ENCODE data around the gene ARFGAP3. TPM values are rescaled to one million over a fixed set of nuclear protein-coding genes. Genes with fewer than 3 reads are reported as not detected.

ARFGAP3 gene
- total and polyA plus RNA-seq, 4 donors = 37.0 to 41.0 (median 38.2) TPM

DNA sequence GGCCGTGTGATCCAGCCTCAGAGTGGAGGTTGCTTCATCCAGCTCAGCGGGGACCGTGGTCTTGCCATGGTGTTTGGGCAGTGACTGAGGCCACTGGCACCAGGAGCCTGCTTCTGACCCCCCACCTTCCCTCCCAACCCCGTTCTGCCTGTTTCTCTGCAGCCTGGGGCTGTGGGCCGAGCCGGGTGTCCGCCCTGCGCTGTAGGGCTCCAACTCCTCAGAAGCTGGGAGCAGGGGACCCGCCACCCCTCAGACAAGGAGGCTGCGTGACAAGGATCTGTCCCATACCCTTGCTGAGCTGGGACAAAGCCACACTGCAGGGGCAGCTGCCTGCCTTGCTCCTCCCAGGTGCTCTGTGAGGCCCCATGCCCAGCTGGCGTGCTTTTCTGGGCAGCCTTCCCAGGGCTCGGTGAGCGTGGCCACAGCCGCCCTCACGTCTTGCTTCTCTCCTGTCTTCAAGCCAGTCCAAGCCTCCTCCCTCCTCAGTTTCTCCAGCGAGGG, 11.7 kb upstream of the ARFGAP3 start:
- DNase-seq (ENCODE audit: low read depth in 4 of 6, low spot score in 6 of 6) = peak in 2 of 6 donors; percentile 37 to 71
- WGBS (ENCODE audit: insufficient coverage) = 48% methylated on average over 12 of the region's 16 CpGs
- Histone ChIP-seq H3K27ac (ENCODE audit: low read depth, low read length) (no peak overlapping the region), H3K4me3 (ENCODE audit: low read depth, low read length) (no peak overlapping the region), H3K36me3 (ENCODE audit: control insufficient read depth, insufficient read depth, low read length) (peaks cover 43% of the 10 kb centered on the region), H3K4me1 (ENCODE audit: control insufficient read depth, insufficient read depth, low read length) (peaks cover 19% of the 10 kb centered on the region), H3K9me3 (ENCODE audit: control insufficient read depth, insufficient read depth, low read length) (no peaks in the 10 kb centered on the region), H3K27me3 (ENCODE audit: control insufficient read depth, insufficient read depth, low read length) (no peaks in the 10 kb centered on the region)

DNA sequence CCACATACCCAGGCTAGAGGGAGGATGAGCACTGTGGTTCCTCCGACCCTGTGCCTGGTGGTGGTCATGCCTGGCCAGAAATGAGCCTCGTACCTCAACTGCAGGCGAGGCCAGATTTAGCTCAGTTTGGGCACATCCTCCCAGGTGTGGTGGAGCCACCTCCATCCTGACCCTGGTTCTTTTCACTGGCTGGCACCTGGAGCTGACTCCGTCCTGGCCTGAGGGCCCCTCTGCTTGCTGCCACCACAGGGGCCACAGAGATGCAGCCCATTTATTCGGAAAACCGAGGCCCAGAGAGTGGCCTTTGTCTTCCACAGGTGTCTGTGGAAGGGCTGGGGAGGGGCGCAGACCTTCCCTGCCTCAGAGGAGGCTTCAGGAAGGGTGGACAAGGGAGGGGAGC, 9.0 kb upstream of the ARFGAP3 start:
- Histone ChIP-seq H3K27me3 (ENCODE audit: control insufficient read depth, insufficient read depth, low read length) (no peaks in the 10 kb centered on the region), H3K4me1 (ENCODE audit: control insufficient read depth, insufficient read depth, low read length) (peaks cover 27% of the 10 kb centered on the region), H3K27ac (ENCODE audit: low read depth, low read length) (no peak overlapping the region), H3K36me3 (ENCODE audit: control insufficient read depth, insufficient read depth, low read length) (peaks cover 19% of the 10 kb centered on the region), H3K4me3 (ENCODE audit: low read depth, low read length) (no peak overlapping the region), H3K9me3 (ENCODE audit: control insufficient read depth, insufficient read depth, low read length) (no peaks in the 10 kb centered on the region)
- DNase-seq (ENCODE audit: low read depth in 4 of 6, low spot score in 6 of 6) = no peak
- WGBS (ENCODE audit: insufficient coverage) = 91% methylated on average over 7 of the region's 7 CpGs

DNA sequence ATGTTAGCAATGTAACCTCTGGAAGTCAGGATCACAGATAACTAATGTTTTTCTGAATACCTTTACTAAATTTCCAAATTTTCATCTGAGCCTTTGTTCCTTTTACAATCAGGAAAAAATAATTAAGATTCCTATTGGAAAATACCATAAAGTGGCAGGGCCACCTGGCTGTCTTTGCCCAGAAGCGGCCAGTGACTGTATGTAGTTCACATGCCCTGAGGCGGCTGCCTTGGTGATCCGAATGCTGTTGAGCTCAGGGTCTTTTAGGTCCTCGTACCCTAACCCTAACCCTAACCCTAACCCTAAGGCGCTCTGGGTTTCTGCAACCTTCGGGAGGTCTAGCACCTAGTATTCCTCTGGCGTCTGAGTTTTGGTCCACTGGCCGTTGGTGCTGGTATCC, 8.5 kb upstream of the ARFGAP3 start:
- H3K4me1 ChIP-seq (ENCODE audit: control insufficient read depth, insufficient read depth, low read length) = peaks cover 31% of the 10 kb centered on the region
- 97% methylated on average over 8 of the region's 8 CpGs for WGBS (ENCODE audit: insufficient coverage)
- DNase-seq (ENCODE audit: low read depth in 4 of 6, low spot score in 6 of 6) = no peak
- no peak overlapping the region for H3K4me3 ChIP-seq (ENCODE audit: low read depth, low read length)
- H3K9me3 ChIP-seq (ENCODE audit: control insufficient read depth, insufficient read depth, low read length) = no peaks in the 10 kb centered on the region
- peaks cover 16% of the 10 kb centered on the region for H3K36me3 ChIP-seq (ENCODE audit: control insufficient read depth, insufficient read depth, low read length)
- H3K27ac ChIP-seq (ENCODE audit: low read depth, low read length) = no peak overlapping the region
- H3K27me3 ChIP-seq (ENCODE audit: control insufficient read depth, insufficient read depth, low read length) = no peaks in the 10 kb centered on the region

DNA sequence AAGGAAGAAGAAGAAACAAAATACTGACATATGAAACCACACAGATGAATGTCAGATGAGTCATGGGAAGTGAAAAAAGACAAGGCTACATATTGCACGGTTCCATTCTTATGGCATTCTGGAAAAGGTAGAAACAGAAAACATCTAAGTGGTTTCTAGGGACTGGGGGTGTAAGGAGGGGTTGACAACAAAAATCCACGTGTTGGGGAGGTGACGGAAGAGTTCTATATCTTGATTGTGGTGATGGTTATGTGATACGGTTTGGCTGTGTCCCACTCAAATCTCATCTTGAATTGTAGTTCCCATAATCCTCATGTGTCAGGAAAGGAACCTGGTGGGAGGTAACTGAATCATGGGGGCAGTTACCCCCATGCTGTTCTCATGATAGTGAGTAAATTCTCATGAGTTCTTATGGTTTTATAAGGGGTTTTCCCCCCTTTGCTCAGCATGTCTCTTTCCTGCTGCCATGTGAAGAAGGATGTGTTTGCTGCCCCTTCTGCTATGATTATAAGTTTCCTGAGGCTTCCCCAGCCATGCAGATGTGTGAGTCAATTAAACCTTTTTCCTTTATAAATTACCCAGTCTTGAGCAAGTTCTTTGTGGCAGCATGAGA, 6.4 kb upstream of the ARFGAP3 start:
- H3K9me3 ChIP-seq (ENCODE audit: control insufficient read depth, insufficient read depth, low read length) = no peaks in the 10 kb centered on the region
- WGBS (ENCODE audit: insufficient coverage) = no CpG with 5 or more reads among the region's 4 CpGs
- no peaks in the 10 kb centered on the region for H3K27me3 ChIP-seq (ENCODE audit: control insufficient read depth, insufficient read depth, low read length)
- H3K4me3 ChIP-seq (ENCODE audit: low read depth, low read length) = no peak overlapping the region
- H3K4me1 ChIP-seq (ENCODE audit: control insufficient read depth, insufficient read depth, low read length) = peaks cover 24% of the 10 kb centered on the region
- DNase-seq (ENCODE audit: low read depth in 4 of 6, low spot score in 6 of 6) = no peak
- no peak overlapping the region for H3K27ac ChIP-seq (ENCODE audit: low read depth, low read length)
- H3K36me3 ChIP-seq (ENCODE audit: control insufficient read depth, insufficient read depth, low read length) = peaks cover 2% of the 10 kb centered on the region

DNA sequence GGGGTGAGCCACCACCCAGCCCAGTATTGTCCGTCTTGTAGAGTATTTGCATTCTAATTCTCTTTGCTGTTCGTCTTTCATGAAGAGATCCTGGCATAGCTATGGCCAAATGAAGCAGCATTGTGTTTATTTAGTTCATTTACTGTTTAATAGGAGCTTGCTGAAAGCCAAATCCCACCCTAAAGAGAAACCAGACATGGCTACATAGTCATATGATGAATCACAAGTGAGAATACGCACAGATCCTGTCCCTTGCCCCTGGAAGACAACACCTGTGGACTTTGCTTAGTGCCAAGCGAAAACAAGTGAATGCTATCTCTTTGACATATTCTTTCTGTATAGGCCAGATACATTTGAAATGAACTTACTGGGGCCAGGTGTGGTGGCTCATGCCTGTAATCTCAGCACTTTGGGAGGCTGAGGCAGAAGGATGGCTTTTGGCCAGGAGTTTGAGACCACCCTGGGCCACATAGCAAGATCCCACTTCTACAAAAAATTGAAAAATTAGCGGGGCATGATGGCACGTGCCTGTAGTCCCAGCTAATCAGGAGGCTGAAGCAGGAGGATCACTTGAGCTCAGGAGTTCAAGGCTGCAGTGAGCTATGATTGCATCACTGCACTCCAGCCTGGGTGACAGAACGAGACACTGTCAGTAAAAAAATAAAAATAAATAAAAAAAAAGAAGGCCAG, 5.1 kb upstream of the ARFGAP3 start:
- H3K4me1 ChIP-seq (ENCODE audit: control insufficient read depth, insufficient read depth, low read length) = peaks cover 28% of the 10 kb centered on the region
- H3K9me3 ChIP-seq (ENCODE audit: control insufficient read depth, insufficient read depth, low read length) = no peaks in the 10 kb centered on the region
- no peak overlapping the region for H3K27ac ChIP-seq (ENCODE audit: low read depth, low read length)
- 95% methylated on average over 4 of the region's 7 CpGs for WGBS (ENCODE audit: insufficient coverage)
- no peak overlapping the region for H3K4me3 ChIP-seq (ENCODE audit: low read depth, low read length)
- peaks cover 2% of the 10 kb centered on the region for H3K36me3 ChIP-seq (ENCODE audit: control insufficient read depth, insufficient read depth, low read length)
- no peak for DNase-seq (ENCODE audit: low read depth in 4 of 6, low spot score in 6 of 6)
- no peaks in the 10 kb centered on the region for H3K27me3 ChIP-seq (ENCODE audit: control insufficient read depth, insufficient read depth, low read length)

DNA sequence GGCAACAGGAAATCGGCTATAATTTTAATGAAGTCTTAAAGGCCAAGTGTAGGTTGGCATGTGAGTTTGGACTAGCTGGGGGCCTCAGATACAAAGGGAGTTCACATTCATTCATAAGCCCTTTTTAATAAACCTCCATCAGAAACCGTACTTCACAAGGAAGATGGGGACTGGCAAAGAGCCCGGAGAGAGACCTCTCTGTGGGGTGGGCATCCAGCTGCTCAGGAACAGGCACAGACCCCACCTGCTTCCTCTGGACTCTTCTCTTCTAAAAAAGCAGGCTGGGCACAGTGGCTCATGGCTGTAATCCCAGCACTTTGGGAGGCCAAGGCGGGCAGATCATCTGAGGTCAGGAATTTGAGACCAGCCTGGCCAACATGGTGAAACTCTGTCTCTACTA, 3.9 kb upstream of the ARFGAP3 start:
- no CpG with 5 or more reads among the region's 4 CpGs for WGBS (ENCODE audit: insufficient coverage)
- Histone ChIP-seq H3K27ac (ENCODE audit: low read depth, low read length) (no peak overlapping the region), H3K9me3 (ENCODE audit: control insufficient read depth, insufficient read depth, low read length) (no peaks in the 10 kb centered on the region), H3K4me3 (ENCODE audit: low read depth, low read length) (no peak overlapping the region), H3K27me3 (ENCODE audit: control insufficient read depth, insufficient read depth, low read length) (no peaks in the 10 kb centered on the region), H3K4me1 (ENCODE audit: control insufficient read depth, insufficient read depth, low read length) (peaks cover 33% of the 10 kb centered on the region), H3K36me3 (ENCODE audit: control insufficient read depth, insufficient read depth, low read length) (no peaks in the 10 kb centered on the region)
- peak in 2 of 6 donors; percentile 42 to 69 for DNase-seq (ENCODE audit: low read depth in 4 of 6, low spot score in 6 of 6)

DNA sequence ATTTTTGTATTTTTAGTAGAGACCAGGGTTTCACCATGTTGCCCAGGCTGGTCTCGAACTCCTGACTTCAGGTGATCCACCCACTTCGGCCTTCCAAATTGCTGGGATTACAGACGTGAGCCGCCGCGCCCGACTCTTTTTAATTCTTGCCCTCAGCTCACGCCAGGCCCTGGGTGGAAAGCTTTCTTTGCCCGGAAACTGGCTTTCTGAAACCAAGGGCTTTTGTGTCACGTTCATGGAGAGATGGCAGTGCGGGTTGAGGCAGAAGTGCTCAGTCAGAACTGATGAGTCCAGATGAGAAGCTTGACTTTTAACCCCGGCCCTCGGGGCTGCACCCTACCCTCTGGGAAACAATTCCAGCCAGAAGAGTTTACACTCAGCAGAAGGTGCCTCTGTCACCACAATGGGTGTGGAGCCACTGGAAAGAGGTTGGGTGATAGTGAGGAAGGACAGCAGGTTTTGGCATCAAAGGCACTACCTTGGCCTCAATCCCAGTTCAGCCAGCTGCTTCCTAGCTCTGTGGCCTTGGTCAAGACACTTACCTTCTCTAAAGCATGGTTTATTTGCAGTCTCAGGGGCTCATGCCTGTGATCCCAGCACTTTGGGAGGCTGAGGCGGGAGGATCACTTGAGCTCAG, 890 bp upstream of the ARFGAP3 start:
- Histone ChIP-seq H3K4me1 (ENCODE audit: control insufficient read depth, insufficient read depth, low read length) (peaks cover 42% of the 10 kb centered on the region), H3K4me3 (ENCODE audit: low read depth, low read length) (no peak overlapping the region), H3K27ac (ENCODE audit: low read depth, low read length) (no peak overlapping the region), H3K27me3 (ENCODE audit: control insufficient read depth, insufficient read depth, low read length) (no peaks in the 10 kb centered on the region), H3K9me3 (ENCODE audit: control insufficient read depth, insufficient read depth, low read length) (no peaks in the 10 kb centered on the region), H3K36me3 (ENCODE audit: control insufficient read depth, insufficient read depth, low read length) (no peaks in the 10 kb centered on the region)
- 95% methylated on average over 13 of the region's 14 CpGs for WGBS (ENCODE audit: insufficient coverage)
- no peak for DNase-seq (ENCODE audit: low read depth in 4 of 6, low spot score in 6 of 6)

DNA sequence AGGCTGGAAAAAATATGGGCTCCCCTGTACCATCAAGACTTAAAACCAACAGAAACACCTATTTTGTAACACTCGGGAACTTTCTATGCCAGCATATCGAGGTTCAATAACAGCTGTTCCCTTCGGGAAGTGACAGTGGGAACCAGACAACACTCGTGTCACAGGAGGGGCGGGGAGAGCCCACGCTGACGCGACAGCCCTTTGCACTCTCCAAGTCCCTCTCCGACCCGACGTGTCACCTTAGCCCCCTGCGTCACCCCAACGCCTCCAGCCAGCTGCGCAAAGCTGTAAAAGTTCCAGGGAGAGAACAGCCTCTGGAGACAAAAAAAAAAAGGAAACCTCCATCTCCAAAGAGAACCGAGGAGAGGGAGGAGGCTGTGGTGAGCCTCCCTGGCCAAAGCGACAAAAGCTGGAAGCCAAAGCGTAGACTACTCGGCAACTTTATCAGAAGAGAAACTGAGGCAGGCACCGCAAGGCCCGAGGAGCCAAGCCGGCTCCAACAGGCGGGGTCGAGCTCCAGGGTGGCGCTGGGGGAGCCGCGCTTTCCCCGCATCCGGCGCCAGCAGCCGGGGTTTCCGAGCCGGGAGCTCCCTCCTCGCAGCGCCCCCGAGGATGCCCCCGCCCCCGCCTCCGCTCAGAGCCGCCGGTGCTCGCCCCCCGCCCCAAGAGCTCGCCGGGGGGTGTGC, 751 bp downstream of the ARFGAP3 start:
- Histone ChIP-seq H3K27ac (ENCODE audit: low read depth, low read length) (peak overlapping the region; percentile 84), H3K4me1 (ENCODE audit: control insufficient read depth, insufficient read depth, low read length) (peaks cover 36% of the 10 kb centered on the region), H3K36me3 (ENCODE audit: control insufficient read depth, insufficient read depth, low read length) (peaks cover 4% of the 10 kb centered on the region), H3K4me3 (ENCODE audit: low read depth, low read length) (peak overlapping the region; percentile 74), H3K9me3 (ENCODE audit: control insufficient read depth, insufficient read depth, low read length) (no peaks in the 10 kb centered on the region), H3K27me3 (ENCODE audit: control insufficient read depth, insufficient read depth, low read length) (no peaks in the 10 kb centered on the region)
- WGBS (ENCODE audit: insufficient coverage) = under 1% methylated on average over 41 of the region's 44 CpGs
- peak in 3 of 6 donors; percentile 13 to 56 (median 46) for DNase-seq (ENCODE audit: low read depth in 4 of 6, low spot score in 6 of 6)

DNA sequence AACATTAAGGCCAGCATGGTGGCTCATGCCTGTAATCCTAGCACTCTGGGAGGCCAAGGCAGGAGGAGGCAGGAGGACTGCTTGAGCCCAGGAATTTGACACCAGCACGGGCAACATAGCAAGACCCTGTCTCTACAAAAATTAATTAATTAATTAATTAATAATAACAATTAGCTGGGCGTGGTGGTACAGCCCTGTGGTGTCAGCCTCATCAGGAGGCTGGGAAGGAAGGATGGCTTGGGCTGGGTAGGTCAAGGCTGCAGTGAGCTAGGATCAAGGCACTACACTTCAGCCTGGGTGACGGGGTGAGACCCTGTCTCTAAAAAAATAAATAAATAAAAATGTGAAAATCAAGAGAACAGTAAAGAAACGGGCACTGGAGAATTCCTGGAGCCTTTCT, 1.4 kb downstream of the ARFGAP3 start:
- no peaks in the 10 kb centered on the region for H3K27me3 ChIP-seq (ENCODE audit: control insufficient read depth, insufficient read depth, low read length)
- H3K36me3 ChIP-seq (ENCODE audit: control insufficient read depth, insufficient read depth, low read length) = peaks cover 4% of the 10 kb centered on the region
- no peak for DNase-seq (ENCODE audit: low read depth in 4 of 6, low spot score in 6 of 6)
- no peaks in the 10 kb centered on the region for H3K9me3 ChIP-seq (ENCODE audit: control insufficient read depth, insufficient read depth, low read length)
- peak overlapping the region; percentile 74 for H3K4me3 ChIP-seq (ENCODE audit: low read depth, low read length)
- peak overlapping the region; percentile 84 for H3K27ac ChIP-seq (ENCODE audit: low read depth, low read length)
- WGBS (ENCODE audit: insufficient coverage) = 0% methylated on average over 1 of the region's 4 CpGs
- H3K4me1 ChIP-seq (ENCODE audit: control insufficient read depth, insufficient read depth, low read length) = peaks cover 31% of the 10 kb centered on the region

Measured in spinal cord (tissue), 10 donors.